GM19438 (cell line): ENCODE results near the gene DUOX2.
"Not testable (repeated sequence)": the region's sequence is repeated elsewhere in the genome, so short reads cannot be mapped to it uniquely, and the experiment has no call there.

ENCODE experiments used
- ATAC-seq: cut with Tn5 transposase; IDR thresholded peaks from one replicate; pipeline ENCODE4 v1.9.1; 2021; ENCODE audit warnings: low read depth; ENCODE audit not compliant: unreplicated experiment

The DUOX2 gene

DNA sequence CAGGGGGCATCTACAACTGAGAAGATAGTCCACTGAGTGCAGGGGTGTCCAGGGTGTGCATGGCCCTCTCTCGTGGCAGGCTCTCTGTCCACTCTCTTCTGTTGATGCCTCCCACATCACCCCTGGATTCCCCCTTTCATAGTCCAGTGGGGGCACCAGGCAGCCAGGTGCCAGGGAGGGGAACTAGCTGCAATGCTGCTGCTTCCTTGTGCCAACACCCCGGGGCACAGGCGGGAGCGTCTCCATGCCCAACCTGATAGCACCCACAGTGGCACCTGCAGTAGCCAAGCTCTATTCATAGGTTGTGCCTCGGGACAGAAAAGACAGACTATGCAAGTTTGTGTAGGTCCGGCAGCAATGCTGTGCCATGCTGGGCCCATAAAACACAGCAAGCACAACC, 11.7 kb downstream of the DUOX2 start:
- ATAC-seq = no peak

DNA sequence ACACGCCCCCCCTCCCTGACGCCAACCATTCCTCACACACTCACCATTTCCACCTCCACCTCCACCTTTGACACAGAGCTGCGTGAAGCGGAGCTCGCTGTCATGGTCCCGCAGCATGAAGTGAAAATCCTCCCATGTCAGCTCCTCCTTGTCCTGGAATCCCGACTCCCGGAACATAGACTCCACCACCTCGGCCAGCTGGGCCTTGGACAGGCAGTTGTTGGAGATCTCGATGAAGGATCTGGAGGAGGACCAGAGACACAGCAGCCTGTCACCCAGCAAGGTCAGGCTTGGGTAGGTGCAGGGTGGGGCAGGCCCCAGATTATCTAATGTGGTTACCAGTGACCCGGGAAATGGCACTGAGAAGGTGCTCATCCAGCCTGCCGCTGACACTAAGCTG, 12.2 kb downstream of the DUOX2 start:
- no peak for ATAC-seq

DNA sequence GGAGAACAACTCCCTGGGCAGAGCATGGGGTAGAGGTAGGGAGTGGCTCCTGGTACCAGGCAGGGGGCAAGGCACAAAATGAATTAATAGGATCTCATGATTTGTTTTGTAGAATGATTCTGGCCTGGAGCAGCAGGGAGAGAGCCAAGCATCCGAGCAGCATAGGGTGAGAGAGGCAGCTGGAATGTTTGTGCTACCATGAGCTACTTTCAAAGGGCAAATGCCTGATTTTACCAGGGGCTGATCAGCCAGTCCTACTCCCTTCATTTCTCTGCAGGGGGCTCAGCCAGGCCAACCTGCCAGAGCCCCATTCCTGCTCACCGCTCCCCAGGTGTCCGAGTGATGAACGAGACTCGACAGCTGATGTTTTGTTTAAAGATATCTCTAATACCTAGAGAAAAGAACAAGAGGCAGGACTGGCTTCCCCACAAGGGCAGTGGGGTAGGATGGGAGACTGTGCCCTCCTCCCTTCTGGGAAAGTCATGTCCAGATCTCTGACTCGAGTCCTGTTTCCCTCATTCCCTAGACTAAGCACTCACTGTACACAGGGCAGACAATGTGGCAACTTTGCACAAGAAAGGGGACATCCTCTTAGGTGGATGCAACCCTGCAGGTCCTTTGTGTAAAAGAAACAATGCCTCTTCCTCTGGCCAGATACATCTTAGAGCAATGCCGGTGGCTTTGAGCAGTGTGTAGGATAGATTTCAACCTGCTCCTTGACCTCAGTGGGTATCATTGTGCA, 12.9 kb downstream of the DUOX2 start:
- ATAC-seq = no peak

DNA sequence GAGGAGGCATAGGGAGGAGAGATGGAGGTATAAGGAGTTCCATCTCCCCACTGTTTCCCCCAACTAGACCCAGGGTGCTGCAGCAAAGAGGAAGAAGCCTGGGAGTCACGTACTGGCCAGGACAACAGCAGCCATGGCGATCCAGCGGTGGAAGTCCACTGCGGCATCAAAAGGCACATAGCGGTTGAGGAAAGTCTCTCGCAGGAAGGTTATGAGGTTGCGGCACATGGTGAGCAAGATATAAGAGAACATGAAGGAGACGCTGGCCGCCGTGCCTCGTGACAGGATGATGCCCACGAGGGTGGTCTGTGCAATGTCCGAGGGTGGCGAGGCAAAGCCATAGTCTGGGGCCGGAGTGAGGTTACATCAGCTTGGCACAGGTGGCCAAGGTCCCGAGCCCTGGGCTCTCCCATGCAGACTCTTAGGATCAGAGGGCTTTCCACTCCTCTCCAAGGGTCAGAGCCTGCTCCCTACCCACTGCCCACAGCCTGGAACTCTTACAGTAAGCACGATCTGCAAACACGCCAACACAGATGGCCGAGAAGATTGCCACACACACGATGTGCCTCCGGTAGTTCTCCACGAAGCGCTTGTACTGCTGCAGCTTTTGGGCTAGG, 14.3 kb downstream of the DUOX2 start:
- ATAC-seq = no peak

DNA sequence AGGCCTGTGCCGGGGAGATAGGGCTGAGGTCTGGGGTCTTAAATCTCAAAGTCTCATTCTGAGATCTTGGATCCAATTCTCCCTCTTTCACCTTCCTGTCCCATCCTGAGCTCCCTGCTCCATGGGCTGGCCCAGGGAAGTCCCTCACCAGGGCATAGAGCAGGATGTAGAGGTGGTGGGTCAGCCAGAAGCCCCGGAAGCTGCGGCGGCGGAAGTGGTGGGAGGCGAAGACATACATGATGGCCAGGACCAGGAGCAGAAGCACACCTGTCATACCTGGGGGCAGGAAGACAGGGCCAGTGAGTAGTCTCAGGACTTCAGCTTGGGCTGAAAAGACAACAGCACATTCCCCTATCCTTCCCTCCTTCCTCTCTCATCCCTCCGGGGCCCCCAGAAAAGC, 16.5 kb downstream of the DUOX2 start:
- ATAC-seq = no peak

DNA sequence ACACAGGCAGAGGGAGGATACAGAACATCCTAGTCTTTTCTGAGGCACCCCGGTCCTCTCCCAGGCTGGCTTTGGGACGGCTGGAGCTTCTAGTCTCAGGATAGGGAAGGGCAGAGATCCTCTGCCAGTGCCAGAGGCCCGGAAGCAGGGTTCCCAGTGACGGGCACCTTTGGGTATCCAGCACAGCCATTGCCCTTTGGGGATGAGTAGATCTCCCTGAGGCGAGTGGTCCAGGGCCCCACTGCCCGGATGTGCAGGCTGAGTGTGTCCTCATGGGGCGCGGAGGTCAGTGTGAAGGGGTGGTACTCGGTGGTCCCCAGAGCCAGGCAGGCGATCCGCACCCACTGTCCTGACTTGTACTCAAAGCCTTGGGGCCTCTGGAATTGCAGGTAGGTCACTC, 18.3 kb downstream of the DUOX2 start:
- ATAC-seq = no peak

DNA sequence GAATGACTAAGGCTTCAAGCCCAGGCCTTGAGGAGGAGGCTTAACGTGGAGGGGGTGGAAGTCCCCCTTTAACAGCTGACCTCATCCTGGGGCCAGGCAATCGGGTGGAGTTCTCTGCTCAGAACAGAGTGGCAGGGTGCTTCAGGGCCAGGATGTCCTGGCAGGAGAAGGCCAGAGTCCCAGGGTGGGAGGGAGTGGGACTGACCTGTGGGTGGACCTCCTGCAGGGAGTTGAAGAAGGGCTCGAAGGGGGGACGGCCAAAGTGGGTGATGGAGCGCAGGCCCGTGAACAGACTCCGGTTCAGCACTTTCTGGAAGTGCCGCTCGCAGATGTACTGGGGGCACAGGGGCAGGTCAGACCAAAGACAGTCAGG, 19.6 kb downstream of the DUOX2 start:
- no peak for ATAC-seq

DNA sequence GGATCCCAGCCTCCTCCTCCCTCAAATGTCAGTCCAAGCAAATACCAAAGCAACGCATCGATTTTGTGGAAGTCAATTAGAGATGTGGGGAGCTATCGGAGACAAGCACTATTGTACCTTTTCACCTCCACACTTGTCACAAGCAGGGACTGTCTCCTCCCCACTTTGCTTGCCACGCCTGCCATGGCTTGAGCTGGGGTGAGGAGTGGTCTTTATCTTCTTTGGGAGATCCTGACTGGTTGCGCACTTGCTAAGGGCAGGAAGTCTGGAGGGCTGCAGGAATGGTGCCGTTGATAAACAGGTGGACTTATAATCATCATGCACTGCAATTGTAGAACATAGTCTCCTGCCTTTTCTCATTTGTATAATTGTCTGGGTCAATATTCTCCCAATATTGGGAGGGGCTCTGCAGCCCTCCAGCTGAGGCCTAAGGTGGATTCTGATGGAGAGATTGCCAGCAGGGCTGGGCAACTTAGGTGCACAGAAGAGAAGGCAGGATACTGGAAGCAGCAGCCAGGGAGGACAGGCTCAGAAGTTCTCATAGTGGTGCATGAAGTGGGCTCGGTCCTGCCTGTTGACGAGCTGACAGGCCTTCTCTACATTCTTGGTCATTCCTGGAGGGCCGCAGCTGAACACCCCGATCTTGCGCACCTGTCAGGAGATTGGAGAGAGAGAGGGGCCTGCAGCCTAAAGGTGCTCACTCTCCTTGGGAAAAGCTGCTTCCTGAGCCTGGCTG, 20.2 kb downstream of the DUOX2 start:
- ATAC-seq = no peak

DNA sequence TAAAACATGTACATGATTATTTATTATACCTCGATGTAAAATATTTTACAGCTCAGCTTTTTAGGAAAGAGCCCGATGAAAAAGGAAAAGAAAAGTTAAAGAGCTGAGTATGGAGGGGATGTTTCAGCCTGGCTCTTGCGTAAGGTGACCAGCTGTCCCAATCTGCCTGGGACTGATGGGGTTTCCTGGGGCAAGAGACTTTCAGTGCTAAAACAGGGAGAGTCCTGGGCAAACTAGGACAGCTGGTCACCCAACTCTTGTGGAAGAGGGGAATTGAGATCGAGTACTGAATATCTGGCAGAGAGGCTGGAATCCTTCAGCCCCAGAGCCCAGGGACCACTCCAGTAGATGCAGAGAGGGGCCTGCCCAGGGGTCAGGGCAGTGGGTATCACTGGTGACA, 21.0 kb downstream of the DUOX2 start:
- no peak for ATAC-seq

DNA sequence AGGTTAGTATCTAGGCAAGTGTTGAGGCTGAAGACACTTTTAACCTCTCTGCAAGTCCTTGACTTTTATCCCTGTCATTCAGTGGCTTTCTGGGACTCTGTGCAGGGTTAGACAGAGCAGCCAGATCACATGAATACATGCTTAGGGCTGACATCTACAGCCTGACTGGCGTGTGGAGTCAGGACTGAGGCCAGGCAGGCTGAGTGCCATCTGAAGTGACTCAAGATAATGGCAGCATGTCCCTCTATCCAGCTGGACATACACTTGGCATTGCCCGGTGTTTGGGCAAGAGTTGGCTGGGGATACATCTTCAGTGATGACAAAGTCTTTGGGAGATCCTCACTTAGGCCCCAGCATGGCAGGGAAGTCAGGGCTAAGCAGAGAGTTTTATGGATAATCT, 22.4 kb downstream of the DUOX2 start:
- no peak for ATAC-seq

DNA sequence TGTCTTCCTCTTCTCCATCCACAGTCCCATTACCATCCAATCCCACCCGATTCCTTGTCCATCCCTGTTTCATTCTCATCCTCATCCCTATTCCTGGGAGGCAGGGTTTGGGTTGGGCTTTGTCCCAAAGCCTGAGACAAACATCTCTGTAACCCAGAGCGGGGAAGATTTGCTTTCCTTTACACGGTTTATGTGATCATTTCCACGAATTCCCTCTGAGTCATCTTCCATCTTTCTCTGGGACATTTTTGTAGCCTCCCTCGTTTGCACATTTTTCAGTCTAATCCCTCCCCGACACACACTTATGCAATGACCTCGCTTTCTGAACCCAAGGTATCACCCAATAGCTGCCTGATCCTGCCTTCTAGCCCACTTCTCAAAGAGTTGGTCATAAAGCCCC, 22.8 kb downstream of the DUOX2 start:
- no peak for ATAC-seq

DNA sequence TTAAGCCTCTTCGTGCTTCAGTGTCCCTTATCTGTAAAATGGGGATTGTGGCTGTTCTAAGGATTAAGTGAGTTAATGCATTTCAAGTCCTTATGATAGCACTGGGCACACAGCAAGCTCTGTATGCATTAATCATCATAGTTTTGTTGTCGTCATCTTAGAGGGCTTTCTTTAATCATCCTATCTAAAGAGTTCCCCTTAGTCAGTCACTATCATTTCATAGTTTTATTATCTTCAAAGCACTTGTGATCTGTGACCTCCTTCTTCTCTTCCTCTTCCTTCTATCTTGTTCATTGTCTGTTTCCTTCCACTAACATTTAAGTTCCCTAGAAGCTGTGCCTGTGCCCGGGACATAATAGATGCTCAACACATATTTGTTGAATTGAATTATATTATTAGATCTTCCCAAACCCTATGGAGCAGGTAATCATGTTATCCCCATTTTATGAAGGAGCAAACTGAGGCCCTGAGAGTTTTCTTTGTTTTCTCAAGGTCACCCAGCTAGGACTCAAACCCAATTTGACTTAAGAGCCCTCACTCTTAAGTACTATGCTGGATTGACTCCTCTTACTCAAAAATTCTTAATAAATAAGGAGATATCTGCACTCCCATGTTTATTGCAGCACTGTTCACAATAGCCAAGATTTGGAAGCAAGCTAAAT, 24.1 kb downstream of the DUOX2 start:
- no peak for ATAC-seq

DNA sequence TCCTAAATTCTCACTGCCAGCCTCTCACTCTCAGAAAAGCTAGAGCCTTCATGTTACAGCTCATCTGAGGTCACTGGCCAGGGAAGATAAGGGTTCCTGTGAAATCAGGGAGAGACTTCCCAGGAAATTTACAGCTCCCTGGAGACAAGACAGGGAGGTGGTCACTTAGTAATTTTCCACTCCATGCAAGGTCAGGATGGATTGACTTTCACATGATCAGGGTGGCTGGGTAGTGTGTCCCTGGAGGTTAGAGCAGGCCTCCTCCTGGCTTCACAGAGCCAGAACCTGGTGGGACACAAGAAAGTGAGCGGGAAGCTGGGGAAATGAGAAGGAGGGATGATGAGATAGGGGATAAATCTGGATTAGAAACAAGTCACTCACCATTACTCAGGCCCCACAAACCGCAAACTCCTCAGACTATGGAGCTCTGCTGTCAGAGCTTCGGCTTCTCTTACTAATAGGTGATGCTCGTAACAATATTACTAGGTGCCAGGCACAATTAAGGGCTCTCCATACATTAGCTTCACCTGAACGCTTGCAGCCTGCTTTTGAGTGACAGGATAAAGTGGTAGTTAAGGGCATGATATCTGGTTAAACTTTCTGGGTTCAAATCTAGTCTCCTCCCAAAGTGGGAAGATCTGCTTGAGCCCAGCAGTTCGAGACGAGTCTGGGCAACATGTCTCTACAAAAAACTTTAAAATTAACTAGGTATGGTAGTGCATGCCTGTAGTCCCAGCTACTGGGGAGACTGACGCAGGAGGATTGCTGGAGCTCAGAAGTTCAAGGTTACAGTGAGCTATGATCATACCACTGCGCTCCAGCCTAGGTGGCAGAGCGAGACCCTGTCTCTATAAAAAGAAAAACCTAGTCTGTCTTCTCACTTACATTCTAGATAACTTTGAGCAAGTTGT, 24.9 kb downstream of the DUOX2 start:
- ATAC-seq = no peak

DNA sequence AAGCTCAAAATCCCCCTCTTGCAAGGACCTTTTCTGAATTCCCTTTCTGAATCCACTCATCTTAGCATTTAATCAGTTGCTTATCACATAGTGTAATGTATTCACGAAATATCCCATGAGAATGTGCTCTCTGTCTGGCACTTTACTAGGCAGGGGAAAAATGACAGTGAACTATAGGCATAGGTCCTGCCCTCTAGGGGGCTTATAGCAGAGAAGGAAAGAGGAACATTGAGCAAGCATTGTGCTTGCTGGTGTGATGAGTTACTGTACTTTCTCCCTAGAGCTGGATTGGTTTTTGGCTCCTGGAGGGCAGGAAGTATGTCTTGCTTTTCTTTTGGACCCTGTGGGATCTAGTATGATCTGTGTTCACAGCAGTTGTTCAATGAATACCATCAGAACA, 26.5 kb downstream of the DUOX2 start:
- ATAC-seq = no peak

DNA sequence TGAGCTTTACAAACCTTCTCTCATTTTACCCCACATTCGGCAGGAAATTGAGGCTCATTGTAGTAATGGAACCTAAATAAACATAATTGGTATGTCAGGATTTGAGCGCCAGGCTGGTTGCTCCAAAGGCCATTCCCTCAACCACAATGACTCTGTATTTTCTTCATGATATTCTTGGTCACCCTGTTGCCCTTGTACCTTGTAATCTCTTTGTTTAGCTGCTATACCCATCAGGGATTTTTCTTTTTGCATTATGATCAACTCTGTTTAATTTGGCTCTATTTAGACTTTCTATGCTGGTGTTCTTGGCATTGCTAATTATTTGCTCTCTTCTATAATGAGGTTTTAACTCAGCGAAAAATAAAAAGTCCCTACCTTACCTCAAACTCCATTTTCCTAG, 29.8 kb downstream of the DUOX2 start:
- ATAC-seq = no peak

DNA sequence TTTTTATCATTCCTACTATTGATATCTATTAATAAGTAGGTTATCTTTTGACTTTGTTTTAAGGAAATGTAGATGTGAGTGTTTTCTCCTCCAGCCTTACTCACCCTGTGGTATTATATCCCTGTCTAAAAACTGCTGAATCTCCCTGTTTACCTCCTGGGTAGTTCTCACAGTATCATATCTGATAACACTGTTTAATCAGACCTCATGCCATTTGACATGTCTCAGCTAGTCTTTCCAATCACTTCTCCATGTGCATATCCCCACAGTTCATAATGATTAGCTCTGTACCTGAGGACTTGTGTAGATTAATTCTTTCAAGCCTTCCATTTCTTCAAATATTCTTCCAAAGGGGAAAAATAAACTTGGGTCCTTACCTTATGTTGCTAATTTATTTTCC, 30.7 kb downstream of the DUOX2 start:
- no peak for ATAC-seq

DNA sequence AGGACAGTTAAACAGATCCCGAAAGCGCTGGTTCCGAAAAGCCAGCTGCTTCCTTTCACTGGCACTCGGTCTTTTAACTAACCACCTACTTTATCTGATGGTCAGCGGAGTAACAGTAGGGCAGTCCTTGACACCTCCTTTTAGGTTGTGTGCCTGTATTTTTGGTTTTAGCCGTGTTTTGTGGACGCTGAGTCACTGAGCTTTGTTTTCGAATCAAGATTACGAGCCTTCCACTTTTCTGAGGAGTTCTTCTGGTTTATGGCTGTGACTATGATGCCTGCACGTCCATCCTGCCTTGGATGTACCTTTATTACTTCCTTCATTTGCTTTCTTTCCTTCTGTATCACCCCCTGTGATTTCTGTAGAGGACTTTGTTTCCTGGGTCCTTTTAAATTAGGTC, 31.6 kb downstream of the DUOX2 start:
- not testable (repeated sequence) for ATAC-seq

DNA sequence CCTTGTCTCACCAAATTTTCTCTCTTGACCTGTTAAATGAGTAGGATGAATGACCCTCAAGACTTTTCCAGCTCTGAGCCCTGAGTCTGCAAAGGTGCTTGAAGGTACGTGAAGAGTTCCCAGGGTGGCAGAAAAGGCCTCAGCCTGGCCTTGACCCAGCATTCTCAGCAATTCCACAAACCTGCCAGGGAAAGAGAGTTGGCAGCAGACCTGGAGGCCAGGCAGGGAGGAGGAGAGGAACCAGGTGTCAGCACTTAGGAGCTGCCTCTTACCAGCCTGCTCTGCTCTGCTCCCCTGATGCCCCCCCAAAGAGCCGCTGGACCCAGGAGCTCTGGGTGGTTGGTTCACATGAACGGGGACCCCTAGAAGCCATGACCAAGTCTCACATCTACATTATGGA, 33.4 kb downstream of the DUOX2 start:
- not testable (repeated sequence) for ATAC-seq

DNA sequence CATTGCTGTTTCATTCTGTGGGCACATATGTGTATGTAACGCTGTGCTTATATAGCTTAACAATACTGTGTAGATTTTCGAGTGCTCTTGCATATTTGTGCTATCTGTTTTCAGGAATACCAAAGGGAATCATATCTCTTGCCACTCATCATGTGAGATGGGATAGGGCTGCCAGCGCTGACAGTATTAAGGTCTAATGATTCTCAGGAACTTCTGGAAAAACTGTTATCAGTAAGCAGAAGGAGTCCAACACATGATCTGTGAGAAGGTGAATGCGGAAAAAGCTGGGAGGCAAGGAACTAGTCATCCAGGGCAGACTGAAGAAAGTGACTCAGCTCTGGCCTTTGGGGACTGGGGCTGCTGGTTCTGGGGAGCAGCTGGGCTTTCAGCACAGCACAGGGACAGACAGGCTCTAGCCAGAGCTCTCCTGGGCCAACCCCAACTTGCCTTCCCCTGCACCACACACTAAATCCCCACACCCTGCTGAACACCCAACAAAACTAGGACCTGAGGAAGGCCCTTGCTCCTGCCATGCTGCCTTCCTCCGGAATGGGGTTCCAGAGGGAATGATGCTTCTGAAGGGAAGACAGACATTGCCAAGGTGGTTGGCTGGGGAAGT, 34.2 kb downstream of the DUOX2 start:
- ATAC-seq = not testable (repeated sequence)

DNA sequence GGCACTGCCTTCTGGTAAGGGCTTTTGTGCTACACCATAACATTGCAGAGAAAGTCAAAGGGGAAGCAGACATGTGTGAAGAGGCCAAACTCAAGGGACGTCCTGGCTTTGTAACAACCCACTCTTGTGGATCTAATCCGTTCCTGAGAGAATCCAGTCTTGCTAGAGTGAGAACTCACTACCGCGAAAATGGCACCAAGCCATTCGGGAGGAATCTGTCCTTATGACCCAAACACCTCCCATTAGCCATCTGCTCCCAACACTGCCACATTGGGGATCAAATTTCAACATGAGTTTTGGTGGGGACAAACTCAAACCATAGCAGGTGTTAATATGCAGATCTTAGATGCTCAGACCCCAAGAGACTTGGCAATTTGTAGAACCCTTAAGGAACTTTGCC, 34.8 kb downstream of the DUOX2 start:
- ATAC-seq = not testable (repeated sequence)
